MM.1S (cell line): ENCODE results near the gene ASB10.

Source experiments
- EZH2 ChIP-seq: fragments of 300-600 bp; sonication (generic); optimal IDR thresholded peaks from 2 replicates; pipeline ENCODE3; 2017; ENCODE audit warnings: low read depth, mild to moderate bottlenecking, antibody characterized with exemption, low read length, mixed read lengths
- EZH2phosphoT487 ChIP-seq: fragments of 300-600 bp; sonication (generic); IDR thresholded peaks from 2 replicates; pipeline ENCODE4 v1.6.1; 2018; ENCODE audit warnings: antibody characterized with exemption, low read length
- TF ChIP-seq, protein P1 (sequence below): fragments of 300-600 bp; sonication (generic); IDR thresholded peaks from 2 replicates; pipeline ENCODE4 v1.5.1; 2016; ENCODE audit warnings: antibody characterized with exemption, low read length, mixed read lengths

DNA sequence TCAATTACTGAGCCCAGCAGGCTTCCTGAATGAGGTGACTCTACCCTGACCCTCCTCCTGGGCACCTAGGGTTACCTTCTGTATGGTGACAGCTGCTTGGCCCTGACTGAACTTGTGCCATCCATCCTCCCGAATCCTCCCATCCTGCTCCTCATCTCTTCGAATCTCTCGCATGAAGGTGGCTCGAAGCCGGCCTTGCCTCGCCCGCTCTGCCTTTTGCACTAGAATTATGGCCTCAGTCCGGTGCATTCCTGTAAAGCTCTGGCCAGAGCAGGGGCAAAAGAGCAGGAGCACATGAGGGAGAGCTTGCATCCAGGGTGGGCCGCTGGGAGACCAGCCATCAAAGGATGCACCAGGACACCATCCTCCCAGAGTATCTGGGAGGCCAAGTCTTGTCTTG, 15.8 kb upstream of the ASB10 start:
- TF ChIP-seq, protein P1, sequence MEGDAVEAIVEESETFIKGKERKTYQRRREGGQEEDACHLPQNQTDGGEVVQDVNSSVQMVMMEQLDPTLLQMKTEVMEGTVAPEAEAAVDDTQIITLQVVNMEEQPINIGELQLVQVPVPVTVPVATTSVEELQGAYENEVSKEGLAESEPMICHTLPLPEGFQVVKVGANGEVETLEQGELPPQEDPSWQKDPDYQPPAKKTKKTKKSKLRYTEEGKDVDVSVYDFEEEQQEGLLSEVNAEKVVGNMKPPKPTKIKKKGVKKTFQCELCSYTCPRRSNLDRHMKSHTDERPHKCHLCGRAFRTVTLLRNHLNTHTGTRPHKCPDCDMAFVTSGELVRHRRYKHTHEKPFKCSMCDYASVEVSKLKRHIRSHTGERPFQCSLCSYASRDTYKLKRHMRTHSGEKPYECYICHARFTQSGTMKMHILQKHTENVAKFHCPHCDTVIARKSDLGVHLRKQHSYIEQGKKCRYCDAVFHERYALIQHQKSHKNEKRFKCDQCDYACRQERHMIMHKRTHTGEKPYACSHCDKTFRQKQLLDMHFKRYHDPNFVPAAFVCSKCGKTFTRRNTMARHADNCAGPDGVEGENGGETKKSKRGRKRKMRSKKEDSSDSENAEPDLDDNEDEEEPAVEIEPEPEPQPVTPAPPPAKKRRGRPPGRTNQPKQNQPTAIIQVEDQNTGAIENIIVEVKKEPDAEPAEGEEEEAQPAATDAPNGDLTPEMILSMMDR, result no peak
- TF ChIP-seq EZH2, result no peak
- TF ChIP-seq EZH2phosphoT487, result no peak
